GM23248 (cell line): ENCODE data around the gene RWDD2A.

Experiments
- EZH2 ChIP-seq: fragments of 200-600 bp; sonication (generic); IDR thresholded peaks from 2 replicates; pipeline ENCODE4 v1.6.1; 2018; ENCODE audit warnings: antibody characterized with exemption, mild to moderate bottlenecking; ENCODE audit not compliant: insufficient read depth, poor library complexity, severe bottlenecking
- EZH2phosphoT487 ChIP-seq: fragments of 200-600 bp; sonication (generic); IDR thresholded peaks from 2 replicates; pipeline ENCODE4 v1.6.1; 2018; ENCODE audit warnings: antibody characterized with exemption, moderate library complexity, mild to moderate bottlenecking, low read depth; ENCODE audit not compliant: insufficient read depth

GRCh38 chr6:83151114-83151513 lies 42.0 kb upstream of the RWDD2A start:
- no peak for TF ChIP-seq EZH2
- TF ChIP-seq EZH2phosphoT487, result no peak
